ENCODE data around the gene ZNF700.
"Not testable (repeated sequence)": the region's sequence is repeated elsewhere in the genome, so short reads cannot be mapped to it uniquely, and the experiment has no call there.

ZNF700 gene

GRCh38 chr19:11890634-11891033, 34.3 kb upstream of the ZNF700 start:
- TF ChIP-seq, protein P1, sequence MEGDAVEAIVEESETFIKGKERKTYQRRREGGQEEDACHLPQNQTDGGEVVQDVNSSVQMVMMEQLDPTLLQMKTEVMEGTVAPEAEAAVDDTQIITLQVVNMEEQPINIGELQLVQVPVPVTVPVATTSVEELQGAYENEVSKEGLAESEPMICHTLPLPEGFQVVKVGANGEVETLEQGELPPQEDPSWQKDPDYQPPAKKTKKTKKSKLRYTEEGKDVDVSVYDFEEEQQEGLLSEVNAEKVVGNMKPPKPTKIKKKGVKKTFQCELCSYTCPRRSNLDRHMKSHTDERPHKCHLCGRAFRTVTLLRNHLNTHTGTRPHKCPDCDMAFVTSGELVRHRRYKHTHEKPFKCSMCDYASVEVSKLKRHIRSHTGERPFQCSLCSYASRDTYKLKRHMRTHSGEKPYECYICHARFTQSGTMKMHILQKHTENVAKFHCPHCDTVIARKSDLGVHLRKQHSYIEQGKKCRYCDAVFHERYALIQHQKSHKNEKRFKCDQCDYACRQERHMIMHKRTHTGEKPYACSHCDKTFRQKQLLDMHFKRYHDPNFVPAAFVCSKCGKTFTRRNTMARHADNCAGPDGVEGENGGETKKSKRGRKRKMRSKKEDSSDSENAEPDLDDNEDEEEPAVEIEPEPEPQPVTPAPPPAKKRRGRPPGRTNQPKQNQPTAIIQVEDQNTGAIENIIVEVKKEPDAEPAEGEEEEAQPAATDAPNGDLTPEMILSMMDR (conservative IDR thresholded peaks at IDR 0.05; ENCODE audit: low read depth, low read length), result no peak
- no peak overlapping the region for H3K4me3 ChIP-seq (ENCODE audit: low read length)
- DNase-seq (ENCODE audit: low read depth), result no peak

DNA sequence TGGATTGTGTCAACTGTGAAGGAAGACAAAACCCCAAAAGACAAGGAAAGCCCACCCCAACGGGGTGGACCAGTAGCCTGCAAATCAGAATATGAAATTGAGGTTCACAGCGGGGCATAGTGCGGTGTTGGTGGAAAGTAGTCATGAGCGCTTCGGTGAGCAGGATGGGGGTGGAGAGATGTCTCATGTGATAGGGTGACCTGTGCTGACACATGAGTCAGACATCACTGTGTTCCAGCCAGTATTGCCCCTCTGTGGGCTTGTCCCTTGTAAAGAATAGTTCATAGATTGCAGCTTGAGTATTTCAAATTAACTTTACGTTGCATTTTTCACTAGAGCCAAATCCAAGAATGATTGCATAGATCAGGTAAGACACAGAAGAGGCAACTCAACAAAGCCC, 30.1 kb upstream of the ZNF700 start:
- DNase-seq (ENCODE audit: low read depth), result no peak
- H3K4me3 ChIP-seq (ENCODE audit: low read length), result no peak overlapping the region
- TF ChIP-seq, protein P1 (conservative IDR thresholded peaks at IDR 0.05; ENCODE audit: low read depth, low read length), result no peak

- TF ChIP-seq, protein P1 (conservative IDR thresholded peaks at IDR 0.05; ENCODE audit: low read depth, low read length), result no peak
- no peak overlapping the region for H3K4me3 ChIP-seq (ENCODE audit: low read length)
- DNase-seq (ENCODE audit: low read depth), result no peak
These were observed 22.7 kb upstream of the ZNF700 start for GRCh38 chr19:11902228-11902627.

GRCh38 chr19:11905928-11906327, 19.0 kb upstream of the ZNF700 start:
- TF ChIP-seq, protein P1 (conservative IDR thresholded peaks at IDR 0.05; ENCODE audit: low read depth, low read length), result no peak
- no peak for DNase-seq (ENCODE audit: low read depth)
- H3K4me3 ChIP-seq (ENCODE audit: low read length), result no peak overlapping the region

DNA sequence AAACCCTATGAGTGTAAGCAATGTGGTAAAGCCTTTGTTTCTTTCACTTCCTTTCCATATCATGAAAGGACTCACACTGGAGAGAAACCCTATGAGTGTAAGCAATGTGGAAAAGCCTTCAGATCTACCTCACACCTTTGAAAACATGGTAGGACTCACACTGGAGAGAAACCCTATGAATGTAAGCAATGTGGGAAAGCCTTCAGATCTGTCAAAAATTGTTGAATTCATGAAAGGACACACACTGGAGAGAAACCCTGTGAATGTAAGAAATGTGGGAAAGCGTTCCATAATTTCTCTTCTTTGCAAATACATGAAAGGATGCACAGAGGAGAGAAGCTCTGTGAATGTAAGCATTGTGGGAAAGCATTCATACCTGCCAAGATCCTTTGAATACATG, 13.0 kb upstream of the ZNF700 start:
- not testable (repeated sequence) for H3K4me3 ChIP-seq (ENCODE audit: low read length); DNase-seq (ENCODE audit: low read depth)

DNA sequence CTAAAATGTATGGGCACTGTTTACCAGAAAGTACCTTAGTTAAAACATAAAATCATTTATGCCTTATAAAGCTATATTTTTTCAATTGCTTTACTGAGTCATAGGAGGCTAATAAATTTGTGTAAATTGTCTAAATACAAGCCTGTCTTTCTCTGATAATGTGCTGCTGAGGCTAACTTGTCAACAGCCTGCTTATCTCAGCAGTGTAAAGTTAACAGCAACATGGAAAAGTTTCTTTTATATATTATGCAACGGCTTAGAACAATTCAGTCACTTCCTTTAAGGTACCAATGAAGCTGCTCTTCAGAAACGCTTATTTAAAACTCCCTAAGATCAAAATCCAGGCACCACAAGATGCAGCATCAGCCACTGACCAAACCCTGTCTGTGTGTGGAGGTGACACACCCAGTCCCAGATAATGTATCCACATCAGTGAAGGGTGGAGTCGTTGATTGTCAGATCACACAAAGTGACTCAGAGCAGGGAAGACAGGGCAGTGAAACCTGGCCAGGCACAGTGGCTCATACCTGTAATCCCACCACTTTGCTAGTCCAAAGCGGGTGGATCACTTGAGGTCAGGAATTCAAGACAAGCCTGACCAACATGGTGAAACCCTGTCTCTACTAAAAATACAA, 10.4 kb upstream of the ZNF700 start:
- not testable (repeated sequence) for DNase-seq (ENCODE audit: low read depth); H3K4me3 ChIP-seq (ENCODE audit: low read length)

- DNase-seq (ENCODE audit: low read depth), result no peak
- no peak overlapping the region for H3K4me3 ChIP-seq (ENCODE audit: low read length)
- TF ChIP-seq, protein P1 (conservative IDR thresholded peaks at IDR 0.05; ENCODE audit: low read depth, low read length), result no peak
These were observed 2.9 kb upstream of the ZNF700 start for GRCh38 chr19:11921852-11922495.

DNA sequence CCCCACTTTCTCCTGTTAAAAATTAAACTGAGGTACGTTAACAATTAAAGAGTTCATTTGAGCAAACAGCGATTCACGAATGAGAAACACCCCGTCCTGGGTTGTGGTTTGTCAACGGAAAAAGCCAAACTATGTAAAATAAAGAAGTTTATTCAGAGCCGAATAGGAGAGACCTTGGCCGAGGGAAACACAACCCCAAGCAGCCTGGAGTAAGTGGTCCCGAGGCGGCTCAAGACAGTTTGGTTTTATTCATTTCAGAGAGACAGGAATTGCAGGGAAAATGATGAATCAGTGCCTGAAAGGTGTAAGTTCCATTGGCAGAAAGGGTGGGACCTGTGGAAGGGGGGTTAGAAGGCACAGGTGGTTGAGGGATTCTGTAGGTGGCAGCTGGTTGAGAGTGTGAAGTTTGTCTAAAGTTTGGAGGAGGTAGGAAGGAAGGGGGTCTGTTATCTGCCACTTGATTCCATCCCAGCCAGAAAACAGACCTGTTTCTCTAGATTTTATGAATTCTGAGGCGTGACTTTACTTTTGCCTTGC, 812 bp downstream of the ZNF700 start:
- H3K4me3 ChIP-seq (ENCODE audit: low read length), result peak overlapping the region; percentile 91
- not testable (repeated sequence) for DNase-seq (ENCODE audit: low read depth)

Measured in retinal pigment epithelial cell (primary cell).